ENCODE results near the gene IL13RA2. TPM values are rescaled to one million over a fixed set of nuclear protein-coding genes. Genes with fewer than 3 reads are reported as not detected.

IL13RA2 gene
- total and polyA plus RNA-seq, 9 of the 15 experiments (the other 6 are each of a cell fraction or from before 2014, with no cell fraction given): 0.06 to 0.18 (median 0.15) TPM; not detected in 6

DNA sequence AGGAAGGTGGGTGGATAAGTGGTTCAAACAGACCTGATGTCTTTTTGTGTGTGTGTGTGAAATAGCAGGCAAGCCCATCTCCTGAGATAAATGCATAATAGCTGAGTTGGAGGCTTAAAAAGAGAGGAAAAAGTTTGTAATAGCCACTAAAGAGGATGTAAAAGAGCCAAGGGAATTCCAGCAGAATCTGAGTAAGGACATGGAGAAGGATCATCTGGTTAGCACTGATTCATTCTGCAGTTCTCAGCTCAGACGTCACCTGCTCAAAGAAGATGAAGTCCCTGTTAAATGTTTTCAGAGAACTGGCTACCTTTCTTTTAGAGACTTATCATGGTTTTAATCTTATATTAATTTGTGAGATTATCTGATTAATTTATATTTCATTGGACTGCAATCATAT lies 21.0 kb upstream of the IL13RA2 start:
- in situ Hi-C loops (cut with MboI): no loop called here
- H2AFZ ChIP-seq (ENCODE audit: low read depth, low read length): no peak overlapping the region
- no peak for ATAC-seq
- H3K9me1 ChIP-seq (ENCODE audit: control insufficient read depth, insufficient read depth, low read length): no peaks in the 10 kb centered on the region
- no peak for FAIRE-seq
- no peaks in the 10 kb centered on the region for H3K4me1 ChIP-seq (replicated peaks in 1 of 2; ENCODE audit: control insufficient read depth in 2 of 2, insufficient read depth in 2 of 2, low read length in 2 of 2)
- TF ChIP-seq SMAD2 (IDR thresholded peaks at IDR 0.05; ENCODE audit: low read depth, low read length) (no peak), KLF13 (tag; IDR thresholded peaks at IDR 0.05; ENCODE audit: borderline replicate concordance, low read depth) (no peak), TAF15 (IDR thresholded peaks at IDR 0.05; ENCODE audit: low read depth, low read length) (no peak), HEY1 (CRISPR knock-in tag; IDR thresholded peaks at IDR 0.05; ENCODE audit: borderline replicate concordance) (no peak), ZNF780A (CRISPR knock-in tag; IDR thresholded peaks at IDR 0.05) (no peak), TGIF2 (CRISPR knock-in tag; IDR thresholded peaks at IDR 0.05) (no peak), KAT2B (IDR thresholded peaks at IDR 0.05; ENCODE audit: low read depth, low read length) (no peak)
- TF ChIP-seq, protein P1, sequence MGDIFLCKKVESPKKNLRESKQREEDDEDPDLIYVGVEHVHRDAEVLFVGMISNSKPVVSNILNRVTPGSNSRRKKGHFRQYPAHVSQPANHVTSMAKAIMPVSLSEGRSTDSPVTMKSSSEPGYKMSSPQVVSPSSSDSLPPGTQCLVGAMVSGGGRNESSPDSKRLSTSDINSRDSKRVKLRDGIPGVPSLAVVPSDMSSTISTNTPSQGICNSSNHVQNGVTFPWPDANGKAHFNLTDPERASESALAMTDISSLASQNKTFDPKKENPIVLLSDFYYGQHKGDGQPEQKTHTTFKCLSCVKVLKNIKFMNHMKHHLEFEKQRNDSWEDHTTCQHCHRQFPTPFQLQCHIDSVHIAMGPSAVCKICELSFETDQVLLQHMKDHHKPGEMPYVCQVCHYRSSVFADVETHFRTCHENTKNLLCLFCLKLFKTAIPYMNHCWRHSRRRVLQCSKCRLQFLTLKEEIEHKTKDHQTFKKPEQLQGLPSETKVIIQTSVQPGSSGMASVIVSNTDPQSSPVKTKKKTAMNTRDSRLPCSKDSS (IDR thresholded peaks at IDR 0.05; ENCODE audit: low read depth, partially characterized antibody): no peak
- TF ChIP-seq, protein P2, sequence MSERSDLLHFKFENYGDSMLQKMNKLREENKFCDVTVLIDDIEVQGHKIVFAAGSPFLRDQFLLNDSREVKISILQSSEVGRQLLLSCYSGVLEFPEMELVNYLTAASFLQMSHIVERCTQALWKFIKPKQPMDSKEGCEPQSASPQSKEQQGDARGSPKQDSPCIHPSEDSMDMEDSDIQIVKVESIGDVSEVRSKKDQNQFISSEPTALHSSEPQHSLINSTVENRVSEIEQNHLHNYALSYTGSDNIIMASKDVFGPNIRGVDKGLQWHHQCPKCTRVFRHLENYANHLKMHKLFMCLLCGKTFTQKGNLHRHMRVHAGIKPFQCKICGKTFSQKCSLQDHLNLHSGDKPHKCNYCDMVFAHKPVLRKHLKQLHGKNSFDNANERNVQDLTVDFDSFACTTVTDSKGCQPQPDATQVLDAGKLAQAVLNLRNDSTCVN (CRISPR knock-in tag; IDR thresholded peaks at IDR 0.05): no peak
- no TSS peak for BruUV-seq (replicated peaks)
- H3K36me3 ChIP-seq (ENCODE audit: control insufficient read depth, insufficient read depth, low read length): no peaks in the 10 kb centered on the region
- H3K27me3 ChIP-seq (ENCODE audit: control insufficient read depth in 2 of 2, insufficient read depth in 2 of 2, low read length in 2 of 2): no peaks in the 10 kb centered on the region
- 0% methylated on average over 1 of the region's 1 CpG for WGBS (ENCODE audit: insufficient coverage, low coverage, missing lambda C conversion rate)
- ChIA-PET CTCF (ENCODE audit: low intra/inter-chr PET ratio) (no interaction called here), POLR2A (no interaction called here)
- DNase-seq (ENCODE audit: extremely low read depth in 1 of 4, low spot score in 3 of 4): no peak
- no peaks in the 10 kb centered on the region for H3K9me3 ChIP-seq (replicated peaks; ENCODE audit: control insufficient read depth, insufficient read depth, low read depth, low read length)
- H3K4me3 ChIP-seq: no peak overlapping the region
- no peak overlapping the region for H3K9ac ChIP-seq (ENCODE audit: insufficient read depth in 1 of 2, low read depth in 2 of 2, low read length in 2 of 2)
- H3K4me2 ChIP-seq (ENCODE audit: insufficient read depth, low read length): no peak overlapping the region
- no peaks in the 10 kb centered on the region for H3K79me2 ChIP-seq (ENCODE audit: control insufficient read depth, insufficient read depth, low read length)
- no peaks in the 10 kb centered on the region; the same call in 1 of the 2 replicates for H4K20me1 ChIP-seq (replicated peaks; ENCODE audit: control insufficient read depth, insufficient read depth, low read length)
- no peak overlapping the region for H3K27ac ChIP-seq (ENCODE audit: extremely low read depth, low read depth, low read length)
- intact Hi-C loops (cut with micrococcal nuclease): no loop called here
